MG63 (cell line): Measurements from ENCODE around the gene SHC1. TPM values are rescaled to one million over a fixed set of nuclear protein-coding genes. Genes with fewer than 3 reads are reported as not detected.

Experiments
- DNase-seq: peaks from one replicate; pipeline ENCODE4 v3.0.0-alpha.2; 2020
- H3K27me3 ChIP-seq: fragments of 250-450 bp; sonication (Bioruptor Pico); 2 replicates; pipeline ENCODE4 v1.5.1; 2020; ENCODE audit warnings: mild to moderate bottlenecking, moderate library complexity
- H3K36me3 ChIP-seq: fragments of 250-450 bp; sonication (Bioruptor Pico); 2 replicates; pipeline ENCODE4 v1.5.1; 2020; ENCODE audit warnings: mild to moderate bottlenecking, moderate library complexity
- H3K4me3 ChIP-seq: fragments of 250-450 bp; sonication (Bioruptor Pico); 2 replicates; pipeline ENCODE4 v1.5.1; 2020; ENCODE audit warnings: mild to moderate bottlenecking, moderate library complexity
- H3K9me3 ChIP-seq: fragments of 250-450 bp; sonication (Bioruptor Pico); 2 replicates; pipeline ENCODE4 v1.5.1; 2020; ENCODE audit warnings: mild to moderate bottlenecking, moderate library complexity
- total RNA-seq: library from RNA; depleted of rRNA; stranded (reverse); fragments of >200 nt; shearing (Covaris generic); gene quantifications from 2 replicates; pipeline ENCODE4 v1.2.3, GENCODE V29; 2014; ENCODE audit warnings: low replicate concordance

SHC1 gene
- total RNA-seq, 1 experiment from 2014 or later: 175 TPM

GRCh38 chr1:154971341-154971998 is 923 bp upstream of the SHC1 start:
- no peak for DNase-seq
- Histone ChIP-seq H3K27me3 (no peaks in the 10 kb centered on the region), H3K4me3 (peak overlapping the region; percentile 45), H3K9me3 (no peaks in the 10 kb centered on the region), H3K36me3 (peaks cover 49% of the 10 kb centered on the region)

DNA sequence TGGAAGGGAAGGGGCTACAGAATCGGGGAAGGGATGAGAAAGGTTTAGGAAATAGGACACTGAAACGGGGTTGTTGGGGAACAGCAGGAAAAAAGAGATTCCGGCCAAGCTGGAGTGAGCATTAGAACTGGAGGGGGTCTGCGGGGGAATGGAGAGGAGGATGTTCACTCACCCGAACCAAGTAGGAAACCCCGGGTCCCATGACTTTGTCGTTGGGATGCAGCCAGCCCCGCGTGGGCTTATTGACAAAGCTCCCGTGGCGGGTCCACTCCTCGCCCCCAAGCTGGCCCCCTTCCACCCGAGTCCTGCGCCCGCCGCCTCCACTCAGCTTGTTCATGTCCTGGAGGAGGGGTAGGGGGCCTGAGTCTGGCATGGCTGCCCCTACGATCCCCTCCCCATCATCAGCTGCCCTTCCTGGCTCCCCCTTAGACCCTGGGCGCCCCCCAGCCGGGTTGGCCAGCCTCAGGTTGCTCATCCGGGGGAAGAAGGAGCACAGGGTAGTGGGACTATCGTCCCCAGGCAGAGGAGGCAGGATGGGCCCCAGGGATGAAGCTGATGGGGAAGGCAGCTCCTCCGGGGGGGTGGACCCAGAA is 591 bp downstream of the SHC1 start:
- DNase-seq: no peak
- H3K36me3 ChIP-seq: peaks cover 64% of the 10 kb centered on the region
- peak overlapping the region; percentile 45 for H3K4me3 ChIP-seq
- no peaks in the 10 kb centered on the region for H3K9me3 ChIP-seq
- no peaks in the 10 kb centered on the region for H3K27me3 ChIP-seq

DNA sequence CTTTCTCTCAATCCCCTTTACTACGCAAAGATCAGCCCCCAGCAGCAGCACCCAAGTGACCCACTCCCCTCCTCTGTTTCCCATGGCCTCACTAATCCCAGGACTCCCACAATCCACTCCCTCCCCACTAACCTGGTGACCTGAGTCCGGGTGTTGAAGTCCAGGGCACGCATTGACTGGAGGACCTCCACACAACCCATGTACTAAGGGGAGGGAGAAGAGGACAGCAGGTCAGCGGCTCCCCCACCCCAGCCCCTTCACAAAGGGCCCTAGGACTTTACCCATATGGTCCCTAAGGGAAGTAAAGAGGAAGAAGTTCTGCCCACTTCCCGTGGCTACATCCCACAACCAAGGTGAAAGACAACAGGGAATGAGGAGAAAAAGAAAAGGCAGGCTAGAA is 1.3 kb downstream of the SHC1 start:
- Histone ChIP-seq H3K36me3 (peaks cover 71% of the 10 kb centered on the region), H3K4me3 (peak overlapping the region; percentile 45), H3K27me3 (no peaks in the 10 kb centered on the region), H3K9me3 (no peaks in the 10 kb centered on the region)
- no peak for DNase-seq

DNA sequence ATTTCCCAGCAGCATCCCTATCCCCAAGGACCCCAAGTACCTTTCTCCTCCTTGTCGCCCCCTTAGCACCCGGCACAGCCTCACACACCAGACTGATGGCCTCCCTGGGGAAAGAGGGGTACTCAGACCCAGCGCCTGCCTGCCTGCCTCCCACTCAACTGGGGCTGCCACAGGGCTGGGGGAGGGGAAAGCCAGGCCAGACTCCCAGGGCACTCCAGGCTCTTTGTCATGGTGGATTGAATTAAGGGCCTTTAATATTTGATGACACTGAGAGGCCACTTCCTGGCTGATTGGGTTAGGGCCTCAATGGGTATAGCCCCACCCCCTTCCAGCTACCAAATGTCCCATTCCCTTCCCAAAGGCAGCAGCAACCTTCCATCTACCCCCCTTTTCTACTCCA is 1.8 kb downstream of the SHC1 start:
- no peak for DNase-seq
- Histone ChIP-seq H3K36me3 (peaks cover 74% of the 10 kb centered on the region), H3K27me3 (no peaks in the 10 kb centered on the region), H3K9me3 (no peaks in the 10 kb centered on the region), H3K4me3 (peak overlapping the region; percentile 45; the same call in 1 of the 2 replicates)

- Histone ChIP-seq H3K4me3 (no peak overlapping the region), H3K36me3 (peaks cover 84% of the 10 kb centered on the region), H3K27me3 (no peaks in the 10 kb centered on the region), H3K9me3 (no peaks in the 10 kb centered on the region)
- DNase-seq: no peak
Observed at GRCh38 chr1:154967331-154967950, 3.1 kb downstream of the SHC1 start.

- Histone ChIP-seq H3K36me3 (peaks cover 87% of the 10 kb centered on the region), H3K4me3 (no peak overlapping the region), H3K9me3 (no peaks in the 10 kb centered on the region), H3K27me3 (no peaks in the 10 kb centered on the region)
- DNase-seq: no peak
Observed at GRCh38 chr1:154966111-154966510, 4.4 kb downstream of the SHC1 start.

DNA sequence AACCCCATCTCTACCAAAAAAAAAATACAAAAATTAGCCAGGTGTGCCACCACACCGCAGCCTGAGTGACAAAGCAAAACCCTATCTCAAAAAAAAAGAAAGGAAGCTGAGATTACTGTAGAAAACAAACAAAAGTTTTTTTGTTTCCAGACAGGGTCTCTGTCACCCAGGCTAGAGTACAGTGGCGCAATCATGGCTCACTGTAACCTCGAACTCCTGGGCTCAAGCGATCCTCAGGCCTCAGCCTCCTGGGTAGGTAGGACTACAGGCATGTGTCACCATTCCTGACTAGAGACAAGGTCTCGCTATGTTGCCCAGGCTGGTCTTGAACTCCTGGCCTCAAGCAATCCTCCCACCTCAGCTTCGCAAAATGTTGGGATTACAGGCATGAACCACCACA is 6.2 kb downstream of the SHC1 start:
- Histone ChIP-seq H3K4me3 (no peak overlapping the region), H3K36me3 (peaks cover 86% of the 10 kb centered on the region), H3K9me3 (no peaks in the 10 kb centered on the region), H3K27me3 (no peaks in the 10 kb centered on the region)
- no peak for DNase-seq

DNA sequence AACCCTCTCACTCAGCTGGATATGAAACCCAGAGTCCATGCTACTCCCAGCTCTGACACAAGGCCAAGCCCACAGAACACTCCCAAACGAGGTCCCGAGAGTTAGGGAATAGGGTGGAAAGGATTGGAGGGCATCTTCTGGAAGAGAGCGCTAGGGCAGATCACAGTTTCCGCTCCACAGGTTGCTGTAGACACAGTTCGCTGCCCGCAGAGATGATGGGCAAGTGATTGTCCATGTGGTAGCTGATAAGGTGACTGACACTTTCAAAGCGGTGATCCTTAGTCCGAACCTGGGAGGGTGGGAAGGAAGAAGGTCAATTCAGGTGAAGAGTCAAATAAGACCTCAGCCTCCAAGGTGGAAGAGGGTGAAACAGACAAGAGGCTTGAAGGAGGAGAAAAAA is 6.9 kb downstream of the SHC1 start:
- H3K9me3 ChIP-seq: no peaks in the 10 kb centered on the region
- H3K36me3 ChIP-seq: peaks cover 86% of the 10 kb centered on the region
- no peak overlapping the region for H3K4me3 ChIP-seq
- no peaks in the 10 kb centered on the region for H3K27me3 ChIP-seq
- no peak for DNase-seq

- peaks cover 81% of the 10 kb centered on the region for H3K36me3 ChIP-seq
- no peaks in the 10 kb centered on the region for H3K9me3 ChIP-seq
- peak overlapping the region; percentile 100 for H3K4me3 ChIP-seq
- no peak for DNase-seq
- no peaks in the 10 kb centered on the region for H3K27me3 ChIP-seq
Observed at GRCh38 chr1:154962795-154963330, 7.7 kb downstream of the SHC1 start.

DNA sequence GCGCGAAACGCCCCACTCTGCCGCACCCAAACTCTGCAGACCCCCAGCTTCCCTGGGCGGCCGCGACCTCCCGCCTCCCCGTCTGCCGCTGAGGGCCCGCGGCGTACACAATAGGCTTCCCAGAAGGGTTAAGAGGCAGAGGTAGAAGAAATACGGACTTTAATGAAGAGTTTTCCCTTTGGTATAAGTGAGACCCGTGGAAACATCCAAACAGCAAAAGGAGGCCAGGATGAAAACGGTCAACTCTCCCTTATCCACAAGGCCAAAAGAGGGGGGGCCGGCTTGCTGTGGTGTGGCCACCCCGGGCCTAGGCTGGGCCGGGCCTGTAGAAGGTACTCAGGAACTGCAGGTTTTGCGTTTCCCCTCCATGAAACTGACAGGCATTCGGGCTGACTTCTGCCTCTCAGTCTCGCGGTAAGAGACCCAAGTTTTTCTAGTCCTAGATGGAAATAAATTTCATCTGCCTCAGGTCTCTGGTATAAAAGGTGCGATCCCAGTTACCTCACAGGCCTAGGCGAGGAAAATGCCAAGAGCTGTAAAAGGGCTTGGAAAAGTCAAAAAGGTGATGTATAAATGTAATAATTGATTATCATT is 8.3 kb downstream of the SHC1 start:
- no peaks in the 10 kb centered on the region for H3K27me3 ChIP-seq
- H3K4me3 ChIP-seq: peak overlapping the region; percentile 100
- no peaks in the 10 kb centered on the region for H3K9me3 ChIP-seq
- peaks cover 75% of the 10 kb centered on the region for H3K36me3 ChIP-seq
- DNase-seq: peak; percentile 59

- H3K9me3 ChIP-seq: no peaks in the 10 kb centered on the region
- H3K36me3 ChIP-seq: peaks cover 67% of the 10 kb centered on the region
Observed at GRCh38 chr1:154961207-154962155, 9.1 kb downstream of the SHC1 start, which contains the start of gene PYGO2. Gene PYGO2 (minus strand): TSS chr1:154961782. CDS start chr1:154961576, 206 bp downstream.

GRCh38 chr1:154960446-154961136 is 10.0 kb downstream of the SHC1 start:
- Histone ChIP-seq H3K36me3 (peaks cover 58% of the 10 kb centered on the region), H3K27me3 (no peaks in the 10 kb centered on the region), H3K4me3 (peak overlapping the region; percentile 100), H3K9me3 (no peaks in the 10 kb centered on the region)
- no peak for DNase-seq

More at GRCh38 chr1:154961207-154962155, 9.1 kb downstream of the SHC1 start, which contains the start of gene PYGO2:
- Histone ChIP-seq H3K27me3 (no peaks in the 10 kb centered on the region), H3K4me3 (peak within 1 kb of the TSS; percentile 100)
- peak; percentile 89 for DNase-seq

GRCh38 chr1:154959426-154959780 is 11.1 kb downstream of the SHC1 start:
- Histone ChIP-seq H3K36me3 (peaks cover 47% of the 10 kb centered on the region), H3K4me3 (no peak overlapping the region), H3K27me3 (no peaks in the 10 kb centered on the region), H3K9me3 (no peaks in the 10 kb centered on the region)
- DNase-seq: no peak

DNA sequence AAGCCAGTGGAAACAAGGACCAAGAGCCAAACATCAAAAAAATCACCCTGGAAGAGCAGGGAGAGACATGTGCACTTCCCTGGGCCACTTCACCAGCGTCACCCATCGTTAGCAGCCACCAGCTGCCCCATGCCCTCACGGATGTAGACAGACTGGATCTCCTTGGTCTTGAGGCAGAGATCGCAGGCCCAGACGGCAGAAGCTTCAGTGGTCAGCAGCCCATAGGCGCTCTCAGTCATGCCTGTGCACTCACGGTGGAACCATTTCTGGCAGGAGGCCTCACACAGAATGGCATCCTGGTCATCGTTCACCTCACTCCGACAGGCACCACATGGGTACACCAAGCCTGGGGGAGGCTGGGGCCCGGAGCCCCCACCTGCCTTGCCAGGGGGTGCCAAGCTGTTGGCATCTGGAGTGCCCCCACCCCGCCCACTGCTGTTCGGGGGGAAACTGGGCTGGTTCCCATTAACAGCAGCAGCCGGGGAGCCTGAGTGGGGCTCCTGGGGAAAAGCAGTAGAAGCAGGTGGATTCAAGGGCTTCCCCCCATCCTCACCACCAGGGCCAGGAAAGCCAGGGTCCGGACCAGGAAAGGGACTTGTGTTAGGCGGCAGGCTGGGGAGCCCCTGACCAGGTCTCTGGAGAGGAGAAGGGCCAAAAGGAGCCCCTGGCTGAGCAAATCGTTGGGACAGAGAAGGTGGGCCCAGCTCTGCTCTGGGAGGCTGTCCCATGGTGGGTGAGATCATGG is 11.7 kb downstream of the SHC1 start:
- no peak overlapping the region for H3K4me3 ChIP-seq
- no peak for DNase-seq
- no peaks in the 10 kb centered on the region for H3K27me3 ChIP-seq
- H3K9me3 ChIP-seq: no peaks in the 10 kb centered on the region
- H3K36me3 ChIP-seq: peaks cover 44% of the 10 kb centered on the region

DNA sequence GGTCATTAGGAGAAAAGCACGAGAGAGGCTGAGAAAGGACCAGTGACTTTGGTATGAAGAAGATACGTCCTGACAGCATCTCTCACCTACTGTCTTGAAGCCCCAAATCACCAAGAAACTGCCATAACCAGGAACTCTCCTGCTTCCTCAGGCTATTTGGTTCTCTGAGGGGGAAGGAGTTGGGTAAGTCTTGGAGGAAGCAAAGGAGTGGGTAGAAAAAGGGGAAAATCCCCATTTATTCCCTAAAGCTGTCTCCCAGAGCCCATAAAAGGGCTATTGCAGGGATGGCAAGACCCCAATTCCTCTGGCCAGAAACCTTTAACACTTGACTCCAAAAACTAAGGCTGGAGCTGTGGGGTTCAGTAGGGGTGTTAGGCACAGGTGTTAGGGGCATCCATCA is 12.5 kb downstream of the SHC1 start:
- peaks cover 35% of the 10 kb centered on the region for H3K36me3 ChIP-seq
- H3K9me3 ChIP-seq: no peaks in the 10 kb centered on the region
- H3K27me3 ChIP-seq: no peaks in the 10 kb centered on the region
- DNase-seq: no peak
- no peak overlapping the region for H3K4me3 ChIP-seq
